SK-N-SH treated with all-trans-retinoic acid at 6 μM for 48 hours (cell line): ENCODE data around the gene APMAP.

Experiments
- ESRRG ChIP-seq: fragments of 250-450 bp; sonication (Bioruptor Pico); IDR thresholded peaks from 2 replicates; pipeline ENCODE4 v1.6.1; 2021; ENCODE audit warnings: mild to moderate bottlenecking
- SNAI2 ChIP-seq: fragments of 250-450 bp; sonication (Bioruptor Pico); IDR thresholded peaks from 2 replicates; pipeline ENCODE4 v1.5.0; 2020; ENCODE audit warnings: mild to moderate bottlenecking, moderate library complexity
- ZFP30 ChIP-seq: fragments of 450-650 bp; formaldehyde crosslinking; IDR thresholded peaks from 2 replicates; pipeline ENCODE4 v1.5.0; 2022; ENCODE audit warnings: mild to moderate bottlenecking, moderate library complexity

GRCh38 chr20:24993337-24994185 lies 1.0 kb upstream of the APMAP start:
- TF ChIP-seq ESRRG (CRISPR knock-in tag), result no peak
- no peak for TF ChIP-seq SNAI2
- TF ChIP-seq ZFP30, result no peak
